ENCODE results near the gene TPI1.
A peak's percentile ranks its signal among the peaks of the same experiment; 100 is the strongest.

The TPI1 gene

GRCh38 chr12:6828781-6829535, 38.4 kb upstream of the TPI1 start:
- DNase-seq (ENCODE audit: low spot score): no peak

- no peak for DNase-seq (ENCODE audit: low spot score)
These were observed 37.7 kb upstream of the TPI1 start for GRCh38 chr12:6829536-6830220.

- DNase-seq (ENCODE audit: low spot score): no peak
These were observed 36.9 kb upstream of the TPI1 start for GRCh38 chr12:6830286-6830890.

GRCh38 chr12:6830999-6831398, 36.3 kb upstream of the TPI1 start:
- no peak for DNase-seq (ENCODE audit: low spot score)

GRCh38 chr12:6831450-6831995, 35.8 kb upstream of the TPI1 start:
- no peak for DNase-seq (ENCODE audit: low spot score)

GRCh38 chr12:6832125-6832524, 35.2 kb upstream of the TPI1 start:
- no peak for DNase-seq (ENCODE audit: low spot score)

GRCh38 chr12:6833189-6833890, 34.0 kb upstream of the TPI1 start:
- no peak for DNase-seq (ENCODE audit: low spot score)

- DNase-seq (ENCODE audit: low spot score): no peak
These were observed 33.1 kb upstream of the TPI1 start for GRCh38 chr12:6834254-6834653.

- DNase-seq (ENCODE audit: low spot score): no peak
These were observed 32.5 kb upstream of the TPI1 start for GRCh38 chr12:6834873-6835272.

- DNase-seq (ENCODE audit: low spot score): no peak
These were observed 30.5 kb upstream of the TPI1 start for GRCh38 chr12:6836851-6837250.

GRCh38 chr12:6837370-6838060, 29.8 kb upstream of the TPI1 start:
- DNase-seq (ENCODE audit: low spot score): no peak

- DNase-seq (ENCODE audit: low spot score): no peak
These were observed 28.5 kb upstream of the TPI1 start for GRCh38 chr12:6838854-6839253.

GRCh38 chr12:6839482-6840201, 27.7 kb upstream of the TPI1 start:
- peak; percentile 97 for DNase-seq (ENCODE audit: low spot score)

GRCh38 chr12:6840330-6840729, 27.0 kb upstream of the TPI1 start:
- no peak for DNase-seq (ENCODE audit: low spot score)

- DNase-seq (ENCODE audit: low spot score): no peak
These were observed 26.4 kb upstream of the TPI1 start, which contains the start of gene GNB3 for GRCh38 chr12:6840761-6841515. Gene GNB3 (plus strand): TSS chr12:6840925. CDS start chr12:6841288, 363 bp downstream.

GRCh38 chr12:6842075-6842474, 25.3 kb upstream of the TPI1 start:
- DNase-seq (ENCODE audit: low spot score): no peak

GRCh38 chr12:6843118-6843902, 24.0 kb upstream of the TPI1 start:
- no peak for DNase-seq (ENCODE audit: low spot score)

- DNase-seq (ENCODE audit: low spot score): no peak
These were observed 21.9 kb upstream of the TPI1 start for GRCh38 chr12:6845395-6845794.

- no peak for DNase-seq (ENCODE audit: low spot score)
These were observed 20.9 kb upstream of the TPI1 start for GRCh38 chr12:6846316-6846869.
